Right lobe of liver (tissue), 4 donors: Measurements from ENCODE around the gene HARBI1.

Experiments
- CTCF ChIP-seq, 4 donors: fragments of 200-600 bp in 3 of 4; fragments of 450-650 bp in 1 of 4; IDR thresholded peaks; one replicate each; pipeline versions ENCODE4 v1.5.1 to v1.8.0; 2016 to 2022; ENCODE audit warnings: antibody characterized with exemption in 4 of 4, mild to moderate bottlenecking in 2 of 4
- POLR2A ChIP-seq: fragments of 450-650 bp; IDR thresholded peaks from one replicate; pipeline ENCODE4 v1.6.1; 2017; ENCODE audit warnings: antibody characterized with exemption, mild to moderate bottlenecking
- donor health status: DM: no; HTN: no; CAD: no.
- donor health status: DM: no; HTN: no; CAD: no.
- donor health status: DM: no; HTN: yes; CAD: no.

GRCh38 chr11:46641639-46642038 lies 24.6 kb upstream of the HARBI1 start:
- TF ChIP-seq CTCF (IDR thresholded peaks at IDR 0.05) (no peak), POLR2A (no peak)
